Activated CD8-positive, alpha-beta memory T cell treated with anti-CD3 and anti-CD28 coated beads for 24 hours (primary cell): ENCODE data around the gene BAAT.

ENCODE experiments used
- DNase-seq: peaks from one replicate; pipeline ENCODE4 v3.0.0-alpha.2; 2020

BAAT gene

GRCh38 chr9:101311758-101312420, 72.9 kb downstream of the BAAT start:
- no peak for DNase-seq

- no peak for DNase-seq
Measured at GRCh38 chr9:101311191-101311590, 73.6 kb downstream of the BAAT start.
